IMR-90 (cell line): Measurements from ENCODE around the gene TEX22. TPM values are rescaled to one million over a fixed set of nuclear protein-coding genes. Genes with fewer than 3 reads are reported as not detected.

ENCODE experiments used
- ATAC-seq: fragments of 200-7000 bp; cut with Tn5 transposase; 2 replicates; pipeline ENCODE4 v1.9.1; 2020; ENCODE audit warnings: low read depth, mild to moderate bottlenecking, moderate library complexity
- BruUV-seq: library from RNA; stranded (reverse); fragments of 400-500 nt; replicated peaks from 2 replicates; lab custom pipeline; 2021; lab: Mats Ljungman, UMichigan
- CTCF ChIA-PET: fragments of 300-600 bp; formaldehyde crosslinking; extraction: SDS; loops from one replicate; lab custom pipeline; 2021; ENCODE audit warnings: antibody characterized with exemption; lab: Yijun Ruan, JAX
- POLR2A ChIA-PET: fragments of 300-600 bp; sonication (Branson Sonifier 250); formaldehyde crosslinking; loops from one replicate; lab custom pipeline; 2022; ENCODE audit warnings: antibody characterized with exemption; ENCODE audit not compliant: unreplicated experiment; lab: Charles Lee
- DNase-seq: peaks from one replicate; pipeline ENCODE4 v3.0.0; 2013
- H2AFZ ChIP-seq: replicated peaks from 2 replicates; pipeline ENCODE3; 2013; ENCODE audit warnings: low read length, mild to moderate bottlenecking; ENCODE audit not compliant: poor library complexity
- H2AK5ac ChIP-seq: 2 replicates; pipeline ENCODE4 v1.6.1; 2013; ENCODE audit warnings: low read depth, low read length, inconsistent platforms
- H2AK9ac ChIP-seq: replicated peaks from 2 replicates; pipeline ENCODE3; 2013; ENCODE audit warnings: mild to moderate bottlenecking, low read depth, low read length, moderate library complexity; ENCODE audit not compliant: poor library complexity
- H2BK120ac ChIP-seq: 2 replicates; pipeline ENCODE4 v1.6.1; 2013; ENCODE audit warnings: low read depth, low read length, inconsistent platforms
- H2BK15ac ChIP-seq: 3 replicates; pipeline ENCODE4 v1.6.1; 2013; ENCODE audit warnings: low read depth, low read length, inconsistent platforms
- H2BK20ac ChIP-seq: 2 replicates; pipeline ENCODE4 v1.6.1; 2013; ENCODE audit warnings: low read depth, mild to moderate bottlenecking, inconsistent platforms, low read length, moderate library complexity
- H2BK5ac ChIP-seq: 2 replicates; pipeline ENCODE4 v1.6.1; 2013; ENCODE audit warnings: mild to moderate bottlenecking, low read depth, low read length, inconsistent platforms; ENCODE audit not compliant: poor library complexity, severe bottlenecking
- H3K14ac ChIP-seq: replicated peaks from 2 replicates; pipeline ENCODE4 v1.6.1; 2013; ENCODE audit warnings: low read depth, low read length, inconsistent platforms
- H3K18ac ChIP-seq: 2 replicates; pipeline ENCODE4 v1.6.1; 2013; ENCODE audit warnings: low read depth, low read length, control low read depth
- H3K23ac ChIP-seq: 2 replicates; pipeline ENCODE4 v1.6.1; 2013; ENCODE audit warnings: low read depth, low read length, inconsistent platforms
- H3K27ac ChIP-seq: 2 replicates; pipeline ENCODE4 v1.5.1; 2013; ENCODE audit warnings: mild to moderate bottlenecking, control low read depth, low read length; ENCODE audit not compliant: insufficient read depth
- H3K27me3 ChIP-seq: 2 replicates; pipeline ENCODE4 v1.6.1; 2013; ENCODE audit warnings: low read length; ENCODE audit not compliant: control insufficient read depth, insufficient read depth
- H3K36me3 ChIP-seq: 2 replicates; pipeline ENCODE4 v1.6.1; 2013; ENCODE audit warnings: low read length, mixed read lengths; ENCODE audit not compliant: control insufficient read depth, insufficient read depth
- H3K4ac ChIP-seq: 2 replicates; pipeline ENCODE4 v1.6.1; 2013; ENCODE audit warnings: low read depth, low read length, inconsistent platforms
- H3K4me1 ChIP-seq: 2 replicates; pipeline ENCODE4 v1.6.1; 2013; ENCODE audit warnings: low read length, mixed read lengths; ENCODE audit not compliant: control insufficient read depth, insufficient read depth
- H3K4me2 ChIP-seq: 2 replicates; pipeline ENCODE4 v1.6.1; 2013; ENCODE audit warnings: low read depth, mild to moderate bottlenecking, control low read depth, low read length, moderate library complexity
- H3K4me3 ChIP-seq: 2 replicates; pipeline ENCODE4 v1.5.1; 2013; ENCODE audit warnings: low read depth, mild to moderate bottlenecking, control low read depth, low read length, moderate library complexity; ENCODE audit not compliant: insufficient read depth
- H3K56ac ChIP-seq: 2 replicates; pipeline ENCODE4 v1.6.1; 2013; ENCODE audit warnings: low read length, inconsistent platforms; ENCODE audit not compliant: insufficient read depth; ENCODE audit errors: extremely low read depth
- H3K79me1 ChIP-seq, 2 experiments: 2 replicates each; pipeline ENCODE4 v1.6.1; 2013; ENCODE audit warnings: low read length in 2 of 2, inconsistent platforms in 1 of 2, low read depth in 1 of 2
- H3K9ac ChIP-seq: 2 replicates; pipeline ENCODE4 v1.6.1; 2013; ENCODE audit warnings: low read depth, low read length, control low read depth
- H3K9me1 ChIP-seq: 2 replicates; pipeline ENCODE4 v1.6.1; 2013; ENCODE audit warnings: low read length, inconsistent platforms; ENCODE audit not compliant: insufficient read depth
- H3K9me3 ChIP-seq: 2 replicates; pipeline ENCODE4 v1.6.1; 2013; ENCODE audit warnings: low read length; ENCODE audit not compliant: control insufficient read depth, insufficient read depth
- H4K20me1 ChIP-seq: 2 replicates; pipeline ENCODE4 v1.6.1; 2013; ENCODE audit warnings: low read length, inconsistent platforms; ENCODE audit not compliant: insufficient read depth
- H4K5ac ChIP-seq: 2 replicates; pipeline ENCODE4 v1.6.1; 2013; ENCODE audit warnings: mild to moderate bottlenecking, low read depth, low read length, control low read depth
- H4K8ac ChIP-seq, 2 experiments: 2 replicates each; pipeline ENCODE4 v1.6.1; 2013; ENCODE audit warnings: low read depth in 2 of 2, low read length in 2 of 2, control low read depth in 1 of 2, inconsistent platforms in 1 of 2
- H4K91ac ChIP-seq: 2 replicates; pipeline ENCODE4 v1.6.1; 2013; ENCODE audit warnings: low read depth, low read length, inconsistent platforms; ENCODE audit not compliant: insufficient read depth
- BHLHE40 ChIP-seq: fragments of 150-350 bp; IDR thresholded peaks from 2 replicates; pipeline ENCODE4 v1.6.1; 2016; ENCODE audit warnings: mild to moderate bottlenecking, low read depth, low read length
- CEBPB ChIP-seq: IDR thresholded peaks from 2 replicates; pipeline ENCODE4 v1.6.1; 2012; ENCODE audit warnings: low read depth, low read length, improper control_type of control experiment
- CHD1 ChIP-seq: IDR thresholded peaks from 2 replicates; pipeline ENCODE4 v1.6.1; 2012; ENCODE audit warnings: low read depth, low read length, improper control_type of control experiment
- ELK1 ChIP-seq: fragments of 150-350 bp; IDR thresholded peaks from 2 replicates; pipeline ENCODE4 v1.6.1; 2016; ENCODE audit warnings: low read depth, mild to moderate bottlenecking, low read length, moderate library complexity, borderline replicate concordance
- MAFK ChIP-seq: IDR thresholded peaks from 2 replicates; pipeline ENCODE4 v1.6.1; 2012; ENCODE audit warnings: low read depth, low read length, improper control_type of control experiment
- MAZ ChIP-seq: IDR thresholded peaks from 2 replicates; pipeline ENCODE4 v1.6.1; 2012; ENCODE audit warnings: low read depth, mild to moderate bottlenecking, low read length, improper control_type of control experiment, moderate library complexity, borderline replicate concordance
- MXI1 ChIP-seq: IDR thresholded peaks from 2 replicates; pipeline ENCODE4 v1.6.1; 2012; ENCODE audit warnings: low read depth, mild to moderate bottlenecking, low read length, moderate library complexity, borderline replicate concordance
- RFX5 ChIP-seq: IDR thresholded peaks from 2 replicates; pipeline ENCODE4 v1.8.0; 2012; ENCODE audit warnings: low read depth, mild to moderate bottlenecking, low read length, moderate library complexity
- USF2 ChIP-seq: fragments of 150-350 bp; IDR thresholded peaks from 2 replicates; pipeline ENCODE4 v1.6.1; 2017; ENCODE audit warnings: mild to moderate bottlenecking, antibody characterized with exemption, low read length, low read depth
- WGBS, 2 experiments: methylation state at CpG; one replicate each; pipeline versions ENCODE4 v1.1.5 to v1.1.7; 2013; ENCODE audit warnings: missing lambda C conversion rate in 2 of 2; ENCODE audit not compliant: insufficient read length in 1 of 2; ENCODE audit errors: extremely low coverage in 2 of 2; 5-methylcytosine and 5-hydroxymethylcytosine counted together
- dilution Hi-C: fragments of 300-500 bp; cut with HindIII; formaldehyde crosslinking; loops from one replicate; pipeline ENCODE4 v1.14.3; 2018; ENCODE audit warnings: low sequenced_read_pairs; ENCODE audit not compliant: unreplicated experiment
- in situ Hi-C: fragments of 300-500 bp; cut with MboI; formaldehyde crosslinking; loops from 3 replicates; pipeline ENCODE4 v1.14.3; 2019; ENCODE audit warnings: low sequenced_read_pairs, inconsistent platforms, mixed read lengths
- intact Hi-C: fragments of 100-400 bp; cut with micrococcal nuclease; formaldehyde crosslinking; loops from 2 replicates; pipeline ENCODE4 v1.10.0; 2022
- polyA plus RNA-seq, 3 experiments: library from polyadenylated mRNA; depleted of rRNA; stranded (reverse); fragments of >200 nt; gene quantifications; 2 replicates each; pipeline ENCODE4 v1.2.3, GENCODE V29; 2012; ENCODE audit warnings: low replicate concordance in 1 of 3
- total RNA-seq: library from RNA; depleted of rRNA; stranded (reverse); fragments of >200 nt; gene quantifications from 2 replicates; pipeline ENCODE4 v1.2.3, GENCODE V29; 2012
- TF ChIP-seq, protein P1 (sequence below): conservative IDR thresholded peaks from 2 replicates; pipeline ENCODE4 v1.5.1; 2012; ENCODE audit warnings: mild to moderate bottlenecking, low read depth, low read length, improper control_type of control experiment

The TEX22 gene
- total and polyA plus RNA-seq, 2 of the 4 experiments (the other 2 are of a cell fraction), result 0.10 to 0.18 TPM

DNA sequence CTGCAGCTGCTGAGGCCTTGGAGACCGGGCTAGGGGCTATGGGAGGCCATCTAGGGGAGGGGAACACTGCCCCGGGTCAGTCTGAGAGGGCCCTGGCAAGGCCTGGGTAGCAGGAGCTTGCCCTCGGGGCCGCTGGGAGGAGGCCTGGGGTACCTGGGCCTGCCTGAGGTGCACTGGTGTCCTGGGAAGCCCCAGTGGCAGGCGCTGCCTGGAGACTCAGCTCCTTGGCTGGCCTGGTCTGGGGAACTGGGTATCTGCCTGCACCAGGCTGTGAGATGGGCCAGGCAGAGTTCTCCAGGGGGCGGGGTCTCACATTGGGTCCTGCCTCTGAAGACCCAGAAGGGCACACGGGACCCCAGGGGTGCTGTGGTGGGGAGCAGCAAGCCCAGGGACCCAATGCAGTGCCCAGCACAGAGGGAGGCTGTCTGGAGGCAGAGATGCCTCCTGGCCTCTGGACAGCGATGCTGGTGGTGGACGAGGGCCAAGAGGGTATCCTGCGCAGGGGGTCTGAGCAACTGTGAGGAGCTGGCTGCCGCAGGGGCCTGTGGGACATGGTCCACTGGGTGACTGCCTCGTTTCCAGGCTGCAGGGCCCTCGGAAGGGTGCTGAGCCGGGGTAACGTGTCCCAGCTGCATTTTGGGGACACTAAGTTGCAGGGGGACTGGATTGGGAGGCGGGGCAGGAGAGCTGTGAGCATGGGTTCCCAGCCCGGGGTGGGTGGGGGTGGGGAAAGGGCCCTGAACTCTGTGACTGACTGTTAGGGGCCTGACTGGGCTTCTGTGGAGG is 13.8 kb downstream of the TEX22 start (continued):
- no peak for TF ChIP-seq RFX5

DNA sequence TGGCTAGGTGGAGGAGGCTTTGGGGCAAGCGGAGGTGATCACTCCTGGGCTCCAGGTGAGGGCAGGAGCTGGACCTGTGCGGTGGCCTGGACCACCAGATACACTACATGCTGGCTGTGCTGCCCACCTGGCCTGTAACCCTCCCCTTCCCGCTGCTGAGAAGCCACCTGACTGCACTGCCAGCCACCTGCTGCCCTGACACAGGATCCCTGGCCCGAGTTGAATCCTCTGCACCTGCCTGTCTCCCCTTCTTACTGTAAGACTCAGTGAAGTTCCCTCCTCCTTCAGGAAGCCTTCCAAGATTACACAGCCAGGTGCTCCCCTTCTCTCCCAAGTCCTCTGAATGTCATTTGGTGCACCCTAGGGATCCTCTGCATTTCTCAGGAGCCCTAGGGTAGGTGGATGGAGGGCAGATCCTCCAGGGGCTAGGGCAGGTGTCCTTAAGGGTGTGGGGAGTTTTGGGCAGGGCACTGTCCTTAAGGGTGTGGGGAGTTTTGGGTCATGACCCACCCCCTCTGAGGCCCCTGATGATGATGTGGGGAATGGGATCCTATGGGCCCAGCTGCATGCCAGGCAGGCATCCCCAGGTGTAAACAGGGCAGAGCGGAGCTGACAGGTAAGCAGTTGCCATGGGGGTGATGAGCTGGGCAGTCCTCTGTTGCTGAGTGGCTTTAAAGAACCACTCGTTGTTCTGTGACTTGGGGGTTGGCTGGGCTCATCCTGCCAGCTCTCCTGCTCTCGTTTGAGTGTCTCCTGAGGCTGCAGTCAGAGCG is 14.6 kb downstream of the TEX22 start:
- Histone ChIP-seq H2BK20ac (no peak overlapping the region), H2BK15ac (no peak overlapping the region), H3K79me1 (no peaks in the 10 kb centered on the region; a peak in 1 of 4 replicates), H2BK5ac (no peak overlapping the region), H4K8ac (no peak overlapping the region), H3K18ac (no peak overlapping the region), H3K14ac (no peak overlapping the region), H3K4ac (no peak overlapping the region), H3K4me2 (no peak overlapping the region), H3K4me3 (no peak overlapping the region), H3K56ac (no peak overlapping the region), H2BK120ac (no peak overlapping the region), H4K20me1 (no peaks in the 10 kb centered on the region), H4K91ac (no peak overlapping the region), H3K4me1 (peaks cover 5% of the 10 kb centered on the region), H2AFZ (no peak overlapping the region), H2AK9ac (peak overlapping the region; percentile 55), H3K9me3 (no peaks in the 10 kb centered on the region), H3K9me1 (0 out of 2 replicates have a peak, but pooled peaks cover under 1% of the 10 kb centered on the region), H4K5ac (no peak overlapping the region), H2AK5ac (no peak overlapping the region), H3K36me3 (no peaks in the 10 kb centered on the region), H3K27me3 (no peaks in the 10 kb centered on the region), H3K9ac (no peak overlapping the region), H3K27ac (no peak overlapping the region), H3K23ac (no peak overlapping the region)
- BruUV-seq, result no TSS peak
- in situ Hi-C loops, result no loop called here
- WGBS, 2 experiments, result 100% methylated on average over 1 of the region's 8 CpGs; no CpG with 5 or more reads in 1 of the 2 experiments
- dilution Hi-C loops, result no loop called here
- ChIA-PET CTCF (no interaction called here), POLR2A (no interaction called here)
- DNase-seq, result no peak
- ATAC-seq, result no peak
- intact Hi-C loops, result no loop called here
- TF ChIP-seq CEBPB (no peak), ELK1 (no peak), MAZ (no peak), BHLHE40 (no peak), CHD1 (no peak), MXI1 (no peak), RFX5 (no peak), MAFK (no peak), USF2 (no peak)
- TF ChIP-seq, protein P1, sequence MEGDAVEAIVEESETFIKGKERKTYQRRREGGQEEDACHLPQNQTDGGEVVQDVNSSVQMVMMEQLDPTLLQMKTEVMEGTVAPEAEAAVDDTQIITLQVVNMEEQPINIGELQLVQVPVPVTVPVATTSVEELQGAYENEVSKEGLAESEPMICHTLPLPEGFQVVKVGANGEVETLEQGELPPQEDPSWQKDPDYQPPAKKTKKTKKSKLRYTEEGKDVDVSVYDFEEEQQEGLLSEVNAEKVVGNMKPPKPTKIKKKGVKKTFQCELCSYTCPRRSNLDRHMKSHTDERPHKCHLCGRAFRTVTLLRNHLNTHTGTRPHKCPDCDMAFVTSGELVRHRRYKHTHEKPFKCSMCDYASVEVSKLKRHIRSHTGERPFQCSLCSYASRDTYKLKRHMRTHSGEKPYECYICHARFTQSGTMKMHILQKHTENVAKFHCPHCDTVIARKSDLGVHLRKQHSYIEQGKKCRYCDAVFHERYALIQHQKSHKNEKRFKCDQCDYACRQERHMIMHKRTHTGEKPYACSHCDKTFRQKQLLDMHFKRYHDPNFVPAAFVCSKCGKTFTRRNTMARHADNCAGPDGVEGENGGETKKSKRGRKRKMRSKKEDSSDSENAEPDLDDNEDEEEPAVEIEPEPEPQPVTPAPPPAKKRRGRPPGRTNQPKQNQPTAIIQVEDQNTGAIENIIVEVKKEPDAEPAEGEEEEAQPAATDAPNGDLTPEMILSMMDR, result no peak
